Osteoblast (primary cell): ENCODE measurements around the gene AATK. TPM values are rescaled to one million over a fixed set of nuclear protein-coding genes. Genes with fewer than 3 reads are reported as not detected.

Experiments
- DNase-seq: peaks from one replicate; pipeline ENCODE4 v3.0.0; 2011; ENCODE audit warnings: low spot score, mixed read lengths; ENCODE audit not compliant: insufficient read length; ENCODE audit errors: missing footprints
- H2AFZ ChIP-seq: 2 replicates; pipeline ENCODE4 v1.6.0; 2011; ENCODE audit warnings: mild to moderate bottlenecking, low read length
- H3K27ac ChIP-seq: 2 replicates; pipeline ENCODE4 v1.5.1; 2011; ENCODE audit warnings: mild to moderate bottlenecking, low read depth, low read length, moderate library complexity
- H3K27me3 ChIP-seq: 2 replicates; pipeline ENCODE4 v1.6.0; 2012; ENCODE audit warnings: mild to moderate bottlenecking, control low read depth, inconsistent platforms, low read length, moderate library complexity; ENCODE audit not compliant: insufficient read depth
- H3K36me3 ChIP-seq: 2 replicates; pipeline ENCODE4 v1.5.1; 2011; ENCODE audit warnings: mild to moderate bottlenecking, low read length, control low read depth, moderate library complexity; ENCODE audit not compliant: insufficient read depth
- H3K4me1 ChIP-seq: 2 replicates; pipeline ENCODE4 v1.5.1; 2011; ENCODE audit warnings: mild to moderate bottlenecking, low read length, control low read depth, moderate library complexity; ENCODE audit not compliant: insufficient read depth
- H3K4me2 ChIP-seq: 2 replicates; pipeline ENCODE4 v1.6.0; 2011; ENCODE audit warnings: mild to moderate bottlenecking, low read length; ENCODE audit not compliant: insufficient read depth
- H3K4me3 ChIP-seq: fragments of 200-600 bp; sonication (generic); 3 replicates; pipeline ENCODE4 v1.5.1; 2012; ENCODE audit warnings: mild to moderate bottlenecking, low read length, inconsistent platforms; ENCODE audit not compliant: insufficient read depth
- H3K79me2 ChIP-seq: 2 replicates; pipeline ENCODE4 v1.6.0; 2012; ENCODE audit warnings: mild to moderate bottlenecking, low read length, control low read depth, inconsistent platforms; ENCODE audit not compliant: insufficient read depth
- H3K9me3 ChIP-seq: 2 replicates; pipeline ENCODE4 v1.5.1; 2011; ENCODE audit warnings: low read depth, low read length, control low read depth
- H4K20me1 ChIP-seq: 2 replicates; pipeline ENCODE4 v1.6.0; 2012; ENCODE audit warnings: mild to moderate bottlenecking, low read length, control low read depth; ENCODE audit not compliant: insufficient read depth
- CTCF ChIP-seq: IDR thresholded peaks from 2 replicates; pipeline ENCODE4 v1.5.1; 2011; ENCODE audit warnings: mild to moderate bottlenecking, low read depth, low read length, moderate library complexity; ENCODE audit errors: extremely low read depth
- total RNA-seq: library from RNA; depleted of rRNA; stranded (reverse); fragments of >200 nt; gene quantifications from 2 replicates; pipeline ENCODE4 v1.2.3, GENCODE V29; 2012

AATK gene
- total RNA-seq, 1 donor = under 0.01 TPM

- Histone ChIP-seq H3K36me3 (no peaks in the 10 kb centered on the region), H4K20me1 (no peaks in the 10 kb centered on the region), H2AFZ (no peak overlapping the region), H3K79me2 (no peaks in the 10 kb centered on the region), H3K27me3 (no peaks in the 10 kb centered on the region), H3K27ac (no peak overlapping the region), H3K4me3 (no peak overlapping the region), H3K4me2 (no peak overlapping the region), H3K9me3 (no peaks in the 10 kb centered on the region), H3K4me1 (no peaks in the 10 kb centered on the region)
- no peak for DNase-seq
- no peak for TF ChIP-seq CTCF
Observed at GRCh38 chr17:81136366-81136765, 29.7 kb downstream of the AATK start.

DNA sequence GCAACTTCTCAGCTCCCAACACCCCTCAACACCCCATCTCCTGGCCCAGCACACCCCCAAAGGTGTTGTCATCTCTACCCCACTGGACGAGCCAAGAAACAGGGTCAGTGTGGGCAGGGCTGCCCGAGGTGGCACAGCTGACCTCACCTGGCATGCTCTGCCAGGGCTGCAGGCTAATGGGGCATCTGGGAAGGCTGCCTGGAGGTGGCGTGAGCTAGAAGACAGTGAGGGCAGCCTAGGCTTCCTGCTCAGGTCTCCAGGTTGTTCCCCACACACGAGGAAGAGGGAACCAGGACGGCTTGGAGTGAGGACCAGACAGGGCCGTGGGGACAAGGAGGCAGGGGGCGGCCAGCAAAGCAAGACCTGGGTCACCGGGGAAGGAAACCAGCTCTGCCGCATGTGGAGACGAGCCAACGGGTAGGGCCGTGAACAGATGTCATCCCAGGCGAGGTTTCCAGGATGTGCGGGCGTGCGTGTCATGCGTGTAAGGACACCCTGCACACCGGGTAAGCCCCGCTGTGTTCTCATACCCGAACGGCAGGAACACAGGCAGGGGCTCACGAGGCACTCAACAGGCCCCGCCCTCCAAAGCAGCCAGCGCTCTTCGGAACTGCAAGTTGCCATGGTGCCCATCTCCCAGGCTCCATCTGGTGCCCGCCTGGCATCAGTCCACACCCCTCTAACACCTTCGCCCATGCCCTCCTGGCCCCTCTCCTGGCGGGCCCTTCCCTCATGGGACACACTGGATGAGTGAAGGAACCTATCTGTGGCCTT is 30.3 kb downstream of the AATK start:
- Histone ChIP-seq H4K20me1 (no peaks in the 10 kb centered on the region), H3K36me3 (no peaks in the 10 kb centered on the region), H3K27ac (no peak overlapping the region), H2AFZ (no peak overlapping the region), H3K4me3 (no peak overlapping the region), H3K27me3 (no peaks in the 10 kb centered on the region), H3K4me1 (no peaks in the 10 kb centered on the region), H3K4me2 (no peak overlapping the region), H3K9me3 (no peaks in the 10 kb centered on the region), H3K79me2 (no peaks in the 10 kb centered on the region)
- DNase-seq = no peak
- TF ChIP-seq CTCF = no peak

- no peak overlapping the region for H3K27ac ChIP-seq
- no peaks in the 10 kb centered on the region for H4K20me1 ChIP-seq
- no peak for DNase-seq
- no peak overlapping the region for H2AFZ ChIP-seq
- H3K36me3 ChIP-seq = no peaks in the 10 kb centered on the region
- no peaks in the 10 kb centered on the region for H3K27me3 ChIP-seq
- no peak overlapping the region for H3K4me3 ChIP-seq
- no peak for TF ChIP-seq CTCF
- H3K4me2 ChIP-seq = no peak overlapping the region
- H3K9me3 ChIP-seq = no peaks in the 10 kb centered on the region
- no peaks in the 10 kb centered on the region for H3K4me1 ChIP-seq
- H3K79me2 ChIP-seq = no peaks in the 10 kb centered on the region
Observed at GRCh38 chr17:81134064-81134781, 31.8 kb downstream of the AATK start.
